ENCODE measurements around the gene RPL7L1.
A peak's percentile ranks its signal among the peaks of the same experiment; 100 is the strongest.

RPL7L1 gene

DNA sequence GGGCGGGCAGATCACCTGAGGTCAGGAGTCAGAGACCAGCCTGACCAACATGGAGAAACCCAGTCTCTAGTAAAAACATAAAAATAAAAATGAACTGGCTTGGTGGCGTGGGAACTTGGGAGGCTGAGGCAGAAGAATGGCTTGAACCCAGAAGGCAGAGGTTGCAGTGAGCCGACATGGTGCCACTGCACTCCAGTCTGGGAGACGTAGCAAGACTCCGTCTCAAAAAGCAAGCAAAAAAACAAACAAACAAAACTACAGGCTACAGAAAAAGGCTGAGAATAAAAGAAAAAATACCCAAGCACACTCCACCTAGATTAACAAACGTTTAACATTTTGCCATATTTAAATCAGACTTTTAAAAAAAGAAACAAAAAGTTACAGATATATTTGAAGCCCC, 42.4 kb downstream of the RPL7L1 start:
- TF ChIP-seq, protein P1, sequence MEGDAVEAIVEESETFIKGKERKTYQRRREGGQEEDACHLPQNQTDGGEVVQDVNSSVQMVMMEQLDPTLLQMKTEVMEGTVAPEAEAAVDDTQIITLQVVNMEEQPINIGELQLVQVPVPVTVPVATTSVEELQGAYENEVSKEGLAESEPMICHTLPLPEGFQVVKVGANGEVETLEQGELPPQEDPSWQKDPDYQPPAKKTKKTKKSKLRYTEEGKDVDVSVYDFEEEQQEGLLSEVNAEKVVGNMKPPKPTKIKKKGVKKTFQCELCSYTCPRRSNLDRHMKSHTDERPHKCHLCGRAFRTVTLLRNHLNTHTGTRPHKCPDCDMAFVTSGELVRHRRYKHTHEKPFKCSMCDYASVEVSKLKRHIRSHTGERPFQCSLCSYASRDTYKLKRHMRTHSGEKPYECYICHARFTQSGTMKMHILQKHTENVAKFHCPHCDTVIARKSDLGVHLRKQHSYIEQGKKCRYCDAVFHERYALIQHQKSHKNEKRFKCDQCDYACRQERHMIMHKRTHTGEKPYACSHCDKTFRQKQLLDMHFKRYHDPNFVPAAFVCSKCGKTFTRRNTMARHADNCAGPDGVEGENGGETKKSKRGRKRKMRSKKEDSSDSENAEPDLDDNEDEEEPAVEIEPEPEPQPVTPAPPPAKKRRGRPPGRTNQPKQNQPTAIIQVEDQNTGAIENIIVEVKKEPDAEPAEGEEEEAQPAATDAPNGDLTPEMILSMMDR (IDR thresholded peaks at IDR 0.05; ENCODE audit: borderline replicate concordance, insufficient read depth, low read depth, low read length) = no peak
- H3K4me3 ChIP-seq (ENCODE audit: low read depth, low read length) = no peak overlapping the region

DNA sequence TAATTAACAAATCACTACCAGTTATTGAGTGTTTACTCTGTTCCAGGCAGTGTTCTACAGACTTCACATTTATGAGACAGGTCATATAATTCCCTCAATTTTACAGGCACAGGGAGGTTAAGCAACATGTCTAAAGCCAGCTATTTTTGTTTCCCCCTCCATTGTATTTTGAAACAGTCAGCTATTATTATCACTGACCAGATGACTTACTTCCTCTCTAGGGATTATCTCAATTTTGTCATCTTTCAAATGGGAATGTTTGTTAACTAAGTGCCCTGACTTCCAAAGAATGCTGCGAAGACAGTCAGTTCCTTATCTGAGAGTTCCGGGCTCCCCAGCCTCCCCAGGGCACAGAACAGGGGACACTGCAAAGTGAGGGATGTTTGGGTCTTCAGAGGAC, 44.2 kb downstream of the RPL7L1 start:
- TF ChIP-seq, protein P1 (IDR thresholded peaks at IDR 0.05; ENCODE audit: borderline replicate concordance, insufficient read depth, low read depth, low read length) = no peak

DNA sequence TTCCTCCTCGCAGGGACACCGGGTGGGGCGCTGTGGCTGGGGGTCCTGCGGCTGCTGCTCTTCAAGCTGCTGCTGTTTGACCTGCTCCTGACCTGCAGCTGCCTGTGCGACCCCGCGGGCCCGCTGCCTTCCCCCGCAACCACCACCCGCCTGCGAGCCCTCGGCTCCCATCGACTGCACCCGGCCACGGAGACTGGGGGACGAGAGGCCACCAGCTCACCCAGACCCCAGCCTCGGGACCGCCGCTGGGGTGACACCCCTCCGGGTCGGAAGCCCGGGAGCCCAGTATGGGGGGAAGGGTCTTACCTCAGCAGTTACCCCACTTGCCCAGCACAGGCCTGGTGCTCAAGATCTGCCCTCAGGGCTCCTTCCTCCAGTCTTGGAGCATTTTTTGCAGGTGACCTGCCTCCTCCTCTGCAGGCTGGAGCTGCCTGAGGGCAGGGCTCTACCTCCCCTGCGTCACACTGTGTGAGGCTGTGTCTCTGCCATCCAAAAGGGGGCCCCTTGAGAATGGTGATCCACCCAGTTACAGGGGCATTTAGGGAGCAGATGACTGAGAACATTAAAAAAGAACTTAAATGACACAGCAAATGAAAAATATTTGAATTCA, 45.9 kb downstream of the RPL7L1 start:
- TF ChIP-seq, protein P1 (IDR thresholded peaks at IDR 0.05; ENCODE audit: borderline replicate concordance, insufficient read depth, low read depth, low read length) = no peak
- no peak overlapping the region for H3K4me3 ChIP-seq (ENCODE audit: low read depth, low read length)

More for the DNA sequence above, 44.2 kb downstream of the RPL7L1 start:
- H3K4me3 ChIP-seq (ENCODE audit: low read depth, low read length) = no peak overlapping the region

DNA sequence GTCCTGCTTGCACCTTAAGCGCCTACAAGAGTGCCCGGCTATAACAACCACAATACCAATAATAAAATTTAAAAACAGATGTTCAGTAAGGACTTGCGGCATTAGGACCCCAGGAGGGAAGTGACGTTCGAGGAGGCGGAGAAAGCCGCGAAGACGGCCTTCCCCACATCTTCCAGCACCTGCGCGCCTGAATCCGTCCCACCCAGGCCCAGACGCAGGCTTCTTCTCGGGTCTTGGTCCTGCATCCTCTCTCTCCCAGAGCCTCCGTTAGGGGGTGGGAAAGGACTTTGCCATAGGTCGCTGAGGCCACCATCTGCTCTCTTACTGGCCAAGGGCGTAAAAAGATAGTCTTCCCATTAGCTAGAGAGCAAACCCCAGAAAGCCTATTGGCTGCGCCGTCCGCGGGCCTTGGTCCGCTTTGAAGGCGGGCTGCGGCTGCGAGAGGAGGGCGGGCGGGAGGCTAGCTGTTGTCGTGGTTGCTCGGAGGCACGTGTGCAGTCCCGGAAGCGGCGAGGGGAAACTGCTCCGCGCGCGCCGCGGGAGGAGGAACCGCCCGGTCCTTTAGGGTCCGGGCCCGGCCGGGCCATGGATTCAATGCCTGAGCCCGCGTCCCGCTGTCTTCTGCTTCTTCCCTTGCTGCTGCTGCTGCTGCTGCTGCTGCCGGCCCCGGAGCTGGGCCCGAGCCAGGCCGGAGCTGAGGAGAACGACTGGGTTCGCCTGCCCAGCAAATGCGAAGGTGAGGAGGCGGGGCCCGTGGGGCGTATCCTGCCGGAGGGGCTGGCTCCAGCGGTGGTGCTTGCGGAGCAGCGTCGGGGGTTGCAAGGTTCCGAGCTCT, 49.8 kb downstream of the RPL7L1 start, which contains the start of gene CNPY3:
CNPY3 (plus strand) TSS at position 495 of the 835 bp plus-strand sequence; CDS start at position 586, 91 bp downstream.
- TF ChIP-seq, protein P1 (IDR thresholded peaks at IDR 0.05; ENCODE audit: borderline replicate concordance, insufficient read depth, low read depth, low read length) = no peak
- peak within 1 kb of the TSS; percentile 87 for H3K4me3 ChIP-seq (ENCODE audit: low read depth, low read length)

DNA sequence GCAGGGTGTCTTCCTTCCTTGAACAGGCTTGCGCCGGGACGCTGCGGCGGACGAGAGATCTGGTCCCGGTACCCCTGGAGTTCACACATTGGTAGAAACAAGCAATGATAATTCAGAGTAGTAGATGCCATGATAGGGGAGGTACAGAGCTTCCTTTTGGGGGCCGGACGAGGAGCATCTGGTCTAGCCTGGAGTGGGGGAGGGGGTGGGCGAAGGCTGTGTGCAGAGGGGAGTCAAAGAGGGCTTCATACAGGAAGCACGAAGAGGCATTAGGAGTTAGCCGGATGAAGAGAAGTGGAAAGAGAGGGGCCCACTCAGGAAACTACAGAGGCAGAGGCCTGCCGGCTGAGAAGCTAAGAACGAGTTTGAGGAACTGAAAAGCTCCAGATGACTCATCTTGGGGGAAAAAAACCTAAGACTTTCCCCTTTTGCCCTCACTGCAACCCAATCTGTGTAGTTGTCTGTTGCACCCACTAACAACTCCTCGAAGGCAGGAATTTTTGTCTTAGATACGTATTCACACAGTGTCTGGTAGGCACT, 50.5 kb downstream of the RPL7L1 start:
- peak overlapping the region; percentile 87 for H3K4me3 ChIP-seq (ENCODE audit: low read depth, low read length)
- TF ChIP-seq, protein P1 (IDR thresholded peaks at IDR 0.05; ENCODE audit: borderline replicate concordance, insufficient read depth, low read depth, low read length) = no peak

DNA sequence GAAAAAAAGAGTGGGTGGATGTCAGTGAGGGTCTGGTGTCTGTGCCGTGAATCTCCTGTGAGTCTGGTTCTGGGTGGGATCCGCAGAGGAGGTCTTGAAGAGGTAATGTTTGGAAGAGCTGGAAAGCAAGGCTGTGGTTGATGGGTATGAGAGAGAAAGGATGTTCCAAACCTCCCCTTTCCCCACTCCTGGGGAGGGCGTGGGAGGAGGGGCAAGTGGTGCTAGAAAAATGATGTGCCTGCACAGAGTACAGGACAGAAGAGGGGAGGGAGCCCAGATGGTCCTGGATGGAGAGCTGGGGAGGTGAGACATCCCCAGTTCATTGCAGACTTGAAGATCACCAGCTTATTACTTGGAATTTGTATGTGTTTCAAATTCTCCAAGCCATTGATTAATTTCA, 53.0 kb downstream of the RPL7L1 start:
- TF ChIP-seq, protein P1 (IDR thresholded peaks at IDR 0.05; ENCODE audit: borderline replicate concordance, insufficient read depth, low read depth, low read length) = no peak
- peak overlapping the region; percentile 12 for H3K4me3 ChIP-seq (ENCODE audit: low read depth, low read length)
